Measurements from ENCODE around the gene IREB2. TPM values are rescaled to one million over a fixed set of nuclear protein-coding genes. Genes with fewer than 3 reads are reported as not detected.

Gene IREB2
- total and polyA plus RNA-seq, 9 donors = 15.2 to 54.5 (median 44.8) TPM

GRCh38 chr15:78415284-78415683, 22.7 kb upstream of the IREB2 start:
- DNase-seq = no peak
- Histone ChIP-seq H3K4me3 (no peak overlapping the region), H3K27me3 (no peaks in the 10 kb centered on the region), H3K4me1 (ENCODE audit: insufficient read depth) (peaks cover 1% of the 10 kb centered on the region), H3K9me3 (no peaks in the 10 kb centered on the region), H3K27ac (no peak overlapping the region), H3K36me3 (no peaks in the 10 kb centered on the region)
- WGBS, 3 donors = 35 to 51% (median 48%) methylated on average over 4 of the region's 4 CpGs
- TF ChIP-seq EP300 (IDR thresholded peaks at IDR 0.05) = no peak
- TF ChIP-seq, protein P1, sequence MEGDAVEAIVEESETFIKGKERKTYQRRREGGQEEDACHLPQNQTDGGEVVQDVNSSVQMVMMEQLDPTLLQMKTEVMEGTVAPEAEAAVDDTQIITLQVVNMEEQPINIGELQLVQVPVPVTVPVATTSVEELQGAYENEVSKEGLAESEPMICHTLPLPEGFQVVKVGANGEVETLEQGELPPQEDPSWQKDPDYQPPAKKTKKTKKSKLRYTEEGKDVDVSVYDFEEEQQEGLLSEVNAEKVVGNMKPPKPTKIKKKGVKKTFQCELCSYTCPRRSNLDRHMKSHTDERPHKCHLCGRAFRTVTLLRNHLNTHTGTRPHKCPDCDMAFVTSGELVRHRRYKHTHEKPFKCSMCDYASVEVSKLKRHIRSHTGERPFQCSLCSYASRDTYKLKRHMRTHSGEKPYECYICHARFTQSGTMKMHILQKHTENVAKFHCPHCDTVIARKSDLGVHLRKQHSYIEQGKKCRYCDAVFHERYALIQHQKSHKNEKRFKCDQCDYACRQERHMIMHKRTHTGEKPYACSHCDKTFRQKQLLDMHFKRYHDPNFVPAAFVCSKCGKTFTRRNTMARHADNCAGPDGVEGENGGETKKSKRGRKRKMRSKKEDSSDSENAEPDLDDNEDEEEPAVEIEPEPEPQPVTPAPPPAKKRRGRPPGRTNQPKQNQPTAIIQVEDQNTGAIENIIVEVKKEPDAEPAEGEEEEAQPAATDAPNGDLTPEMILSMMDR (IDR thresholded peaks at IDR 0.05) = no peak
- no peak for TF ChIP-seq POLR2A (IDR thresholded peaks at IDR 0.05)
- intact Hi-C loops (cut with DNase I) = no loop called here

DNA sequence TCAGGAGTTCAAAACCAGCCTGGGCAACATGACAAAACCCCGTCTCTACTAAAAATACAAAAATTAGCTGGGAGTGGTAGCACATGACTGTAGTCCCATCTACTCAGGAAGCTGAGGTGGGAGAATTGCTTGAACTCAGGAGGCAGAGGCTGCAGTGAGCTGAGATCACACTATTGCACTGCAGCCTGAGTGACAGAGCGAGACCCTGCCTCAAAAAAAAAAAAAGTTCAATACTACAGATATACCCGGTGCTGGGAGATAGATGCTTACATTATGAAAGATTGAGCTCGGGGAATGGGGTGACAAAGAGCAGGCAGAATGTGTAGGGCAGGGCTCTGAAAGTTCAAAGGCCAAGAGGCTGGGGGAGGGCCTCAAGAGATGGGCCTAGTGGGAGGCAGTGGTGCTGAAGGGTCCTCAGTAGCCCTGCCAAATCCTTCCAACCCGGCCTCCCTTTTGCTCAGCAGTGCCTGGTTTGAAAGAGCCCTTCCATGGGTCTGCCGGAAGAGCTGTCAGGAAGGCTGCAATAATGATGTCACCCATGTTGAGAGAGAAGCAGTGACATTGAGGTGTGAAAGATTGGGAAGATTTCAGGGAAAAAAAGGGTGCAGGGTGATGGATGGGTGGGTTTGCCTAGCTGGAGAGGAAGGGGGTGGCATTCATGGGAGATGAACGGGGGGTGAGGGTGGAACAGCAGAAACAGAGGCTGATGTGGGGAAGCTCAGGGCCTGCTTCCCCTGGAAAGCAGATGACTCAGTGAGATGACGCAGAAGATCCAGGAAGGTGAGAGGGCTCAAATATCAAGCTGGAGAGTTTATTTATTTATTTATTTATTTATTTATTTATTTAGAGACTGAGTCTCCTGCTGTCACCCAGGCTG, 20.0 kb upstream of the IREB2 start:
- WGBS, 3 donors = 71 to 75% (median 71%) methylated on average over 8 of the region's 8 CpGs
- Histone ChIP-seq H3K27ac (no peak overlapping the region), H3K4me1 (ENCODE audit: insufficient read depth) (peaks cover 3% of the 10 kb centered on the region), H3K9me3 (no peaks in the 10 kb centered on the region), H3K27me3 (no peaks in the 10 kb centered on the region), H3K4me3 (no peak overlapping the region), H3K36me3 (no peaks in the 10 kb centered on the region)
- TF ChIP-seq, protein P1 (IDR thresholded peaks at IDR 0.05) = no peak
- TF ChIP-seq EP300 (IDR thresholded peaks at IDR 0.05) (no peak), POLR2A (IDR thresholded peaks at IDR 0.05) (no peak)
- intact Hi-C loops (cut with DNase I) = no loop called here
- DNase-seq = no peak

GRCh38 chr15:78418686-78419085, 19.3 kb upstream of the IREB2 start:
- no peaks in the 10 kb centered on the region for H3K27me3 ChIP-seq
- no peak overlapping the region for H3K4me3 ChIP-seq
- H3K9me3 ChIP-seq = no peaks in the 10 kb centered on the region
- TF ChIP-seq, protein P1 (IDR thresholded peaks at IDR 0.05) = no peak
- no peak for TF ChIP-seq EP300 (IDR thresholded peaks at IDR 0.05)
- TF ChIP-seq POLR2A (IDR thresholded peaks at IDR 0.05) = no peak
- no peak for DNase-seq
- intact Hi-C loops (cut with DNase I) = no loop called here
- H3K27ac ChIP-seq = no peak overlapping the region
- H3K36me3 ChIP-seq = no peaks in the 10 kb centered on the region
- H3K4me1 ChIP-seq (ENCODE audit: insufficient read depth) = peaks cover 3% of the 10 kb centered on the region
- 82 to 85% (median 83%) methylated on average over 9 of the region's 9 CpGs for WGBS, 3 donors

DNA sequence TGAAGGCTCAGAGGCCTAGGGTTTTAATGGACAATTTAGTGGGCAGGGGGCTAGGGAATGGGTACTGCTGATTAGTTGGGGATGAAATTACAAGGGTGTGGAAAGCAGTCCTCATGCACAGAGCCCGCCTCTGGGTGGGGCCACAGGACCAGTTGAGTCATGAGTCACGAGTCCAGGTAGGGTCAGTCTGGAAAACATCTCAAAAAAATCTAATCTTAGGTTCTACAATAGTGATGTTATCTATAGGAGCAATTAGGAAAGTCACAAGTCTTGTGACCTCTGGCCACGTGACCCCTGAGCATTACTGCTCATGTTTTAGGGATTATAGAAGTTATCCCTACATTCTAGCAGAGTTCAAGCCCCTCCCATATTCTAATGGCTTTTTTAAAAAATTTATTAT, 18.6 kb upstream of the IREB2 start:
- Histone ChIP-seq H3K4me1 (ENCODE audit: insufficient read depth) (peaks cover 3% of the 10 kb centered on the region), H3K9me3 (no peaks in the 10 kb centered on the region), H3K27me3 (no peaks in the 10 kb centered on the region), H3K36me3 (no peaks in the 10 kb centered on the region), H3K27ac (no peak overlapping the region), H3K4me3 (no peak overlapping the region)
- no peak for DNase-seq
- TF ChIP-seq EP300 (IDR thresholded peaks at IDR 0.05) (no peak), POLR2A (IDR thresholded peaks at IDR 0.05) (no peak)
- TF ChIP-seq, protein P1 (IDR thresholded peaks at IDR 0.05) = no peak
- WGBS, 3 donors = 88 to 95% (median 89%) methylated on average over 3 of the region's 3 CpGs
- intact Hi-C loops (cut with DNase I) = no loop called here

Measured in ovary (tissue), 9 donors.